ENCODE data around the gene ARL14.
"Not testable (repeated sequence)": the region's sequence is repeated elsewhere in the genome, so short reads cannot be mapped to it uniquely, and the experiment has no call there.

ARL14 gene

DNA sequence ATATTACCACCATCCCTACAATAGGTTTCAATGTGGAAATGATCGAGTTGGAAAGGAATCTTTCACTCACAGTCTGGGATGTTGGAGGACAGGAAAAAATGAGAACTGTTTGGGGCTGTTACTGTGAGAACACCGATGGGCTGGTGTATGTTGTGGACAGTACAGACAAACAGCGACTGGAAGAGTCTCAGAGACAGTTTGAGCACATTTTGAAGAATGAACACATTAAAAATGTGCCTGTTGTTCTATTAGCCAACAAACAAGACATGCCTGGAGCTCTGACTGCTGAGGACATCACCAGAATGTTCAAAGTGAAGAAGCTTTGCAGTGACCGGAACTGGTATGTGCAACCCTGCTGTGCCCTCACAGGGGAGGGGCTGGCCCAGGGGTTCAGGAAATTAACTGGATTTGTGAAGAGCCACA, 510 bp downstream of the ARL14 start:
- DNase-seq (ENCODE audit: low read depth, low spot score) = no peak

DNA sequence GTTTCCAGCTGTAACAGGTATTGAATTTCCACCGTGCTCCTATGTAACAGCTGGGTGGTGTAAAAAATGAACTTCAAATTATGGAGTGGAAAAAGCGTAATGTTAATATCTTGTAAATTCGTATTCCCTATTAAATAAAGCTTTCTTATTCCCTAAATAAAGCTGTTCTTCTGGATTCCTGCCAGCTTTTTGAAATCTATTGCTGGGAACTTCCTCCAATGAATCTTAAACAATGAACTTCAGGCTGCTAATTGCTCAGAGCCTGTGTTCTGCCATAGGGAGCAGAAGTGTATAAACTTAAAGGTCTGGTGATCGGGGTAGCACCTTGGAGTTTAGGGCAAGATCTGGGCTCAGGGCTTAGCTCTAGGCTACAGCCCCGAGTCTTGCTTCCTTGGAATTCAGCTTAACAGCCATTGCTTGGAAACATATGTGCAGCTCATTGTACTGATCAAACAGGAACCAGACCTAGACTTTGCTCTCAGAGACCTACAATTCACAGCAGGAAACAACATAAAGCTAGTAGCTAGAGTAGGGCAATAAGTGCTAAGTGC, 1.4 kb downstream of the ARL14 start:
- DNase-seq (ENCODE audit: low read depth, low spot score) = no peak

DNA sequence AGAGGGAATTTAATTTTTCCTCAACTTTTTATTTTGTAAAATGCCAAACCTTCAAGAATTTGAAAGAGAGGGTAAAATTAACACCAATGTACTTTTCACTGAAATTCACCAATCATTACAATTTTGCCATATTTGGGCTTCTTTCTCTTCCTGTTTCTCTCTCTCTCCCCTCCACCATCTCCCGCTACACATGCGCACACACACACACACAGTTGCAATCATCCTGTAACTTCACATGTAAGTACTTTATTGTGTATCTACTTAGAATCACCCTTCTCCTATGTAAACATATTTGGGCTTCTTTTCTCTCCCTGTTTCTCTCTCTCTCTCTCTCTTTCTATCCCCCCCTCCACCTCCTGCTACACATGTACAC, 7.4 kb downstream of the ARL14 start:
- DNase-seq (ENCODE audit: low read depth, low spot score) = no peak

DNA sequence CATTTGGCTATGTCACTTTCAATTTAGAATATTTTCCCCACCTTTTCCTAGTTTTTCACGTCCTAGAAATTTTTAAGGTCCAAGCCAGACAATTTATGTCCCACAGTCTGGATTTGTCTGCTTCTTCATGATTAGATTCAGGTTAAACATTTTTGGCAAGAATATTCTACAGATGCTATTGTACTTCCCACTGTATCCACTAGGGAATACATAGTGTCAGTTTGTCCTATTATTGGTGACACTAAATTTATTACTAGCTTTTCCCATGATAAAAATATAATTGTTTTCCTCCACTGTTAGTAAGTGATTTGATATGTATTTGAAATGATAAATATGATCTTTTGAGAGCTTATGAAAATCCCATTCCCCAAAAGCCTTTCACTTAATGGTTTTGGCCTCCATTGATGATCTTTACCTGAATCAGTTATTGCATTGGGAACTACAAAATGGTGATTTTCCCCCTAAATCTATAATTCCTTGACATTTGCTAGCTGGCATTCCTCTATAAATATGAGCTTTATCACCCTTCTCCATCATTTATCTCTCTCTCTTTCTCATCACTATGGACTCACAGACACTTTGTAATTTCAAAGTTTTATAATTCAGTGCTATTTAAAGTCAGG, 8.3 kb downstream of the ARL14 start:
- DNase-seq (ENCODE audit: low read depth, low spot score) = no peak

DNA sequence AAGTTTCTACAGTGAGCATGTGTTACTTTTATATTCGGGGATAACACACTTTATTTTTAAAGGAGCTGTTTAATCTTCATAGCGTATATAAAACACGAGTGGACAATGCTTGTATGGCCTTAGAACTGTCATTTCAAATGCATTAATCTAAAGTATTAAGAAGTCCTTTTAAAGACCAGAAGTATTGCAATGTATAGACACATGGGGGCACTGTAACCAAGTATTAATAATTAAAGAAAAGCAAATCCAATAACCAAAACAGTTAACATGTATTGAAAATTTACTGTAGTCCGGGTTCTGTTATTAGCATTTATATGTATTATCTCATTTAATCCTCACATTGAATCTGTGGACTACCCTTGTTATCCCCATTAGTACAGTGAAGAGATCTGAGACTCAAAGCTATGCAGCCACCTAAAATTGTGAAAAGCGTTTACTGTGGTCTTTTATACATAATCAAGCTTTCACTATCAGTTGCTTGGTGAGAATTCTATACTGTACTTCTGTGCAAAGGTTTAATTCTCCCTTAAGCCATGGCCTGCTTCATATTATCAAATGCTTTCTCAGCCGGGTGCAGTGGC, 10.1 kb downstream of the ARL14 start:
- no peak for DNase-seq (ENCODE audit: low read depth, low spot score)

DNA sequence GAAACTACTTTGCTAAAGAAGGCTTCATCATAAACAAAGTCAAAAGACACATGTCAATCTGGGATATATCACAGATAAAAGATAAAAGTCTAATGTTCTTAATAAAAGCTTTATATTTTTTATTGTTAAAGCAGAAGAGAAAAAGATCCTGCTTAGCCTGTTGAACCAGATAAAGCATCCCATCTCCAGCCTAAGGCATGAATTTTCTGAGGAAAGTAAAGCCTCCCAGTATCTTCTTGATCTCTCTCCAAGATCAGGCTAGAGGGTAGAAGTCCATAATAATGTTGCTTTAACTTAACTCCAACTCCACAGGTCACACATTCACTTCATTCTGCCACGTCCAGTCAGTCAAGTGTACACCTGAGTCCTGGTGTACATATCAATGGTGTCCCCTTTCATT, 14.2 kb downstream of the ARL14 start:
- no peak for DNase-seq (ENCODE audit: low read depth, low spot score)

DNA sequence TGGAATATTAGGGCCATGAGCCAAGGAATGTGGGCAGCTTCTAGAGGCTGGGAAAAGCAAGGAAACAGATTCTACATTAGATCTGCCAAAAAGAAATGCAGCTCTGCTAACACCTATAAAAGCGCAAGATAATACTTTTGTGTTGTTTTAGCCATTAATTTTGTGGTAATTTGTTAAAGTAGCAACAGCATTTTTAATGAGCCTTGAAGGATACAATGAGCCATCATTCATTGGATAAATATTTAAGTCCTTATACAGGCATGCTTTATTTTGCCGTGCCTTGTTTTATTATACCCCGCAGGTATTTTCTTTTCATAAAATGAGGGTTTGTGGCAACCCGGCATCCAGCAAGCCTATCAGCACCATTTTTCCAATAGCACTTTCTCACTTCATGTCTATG, 15.0 kb downstream of the ARL14 start:
- DNase-seq (ENCODE audit: low read depth, low spot score) = no peak

DNA sequence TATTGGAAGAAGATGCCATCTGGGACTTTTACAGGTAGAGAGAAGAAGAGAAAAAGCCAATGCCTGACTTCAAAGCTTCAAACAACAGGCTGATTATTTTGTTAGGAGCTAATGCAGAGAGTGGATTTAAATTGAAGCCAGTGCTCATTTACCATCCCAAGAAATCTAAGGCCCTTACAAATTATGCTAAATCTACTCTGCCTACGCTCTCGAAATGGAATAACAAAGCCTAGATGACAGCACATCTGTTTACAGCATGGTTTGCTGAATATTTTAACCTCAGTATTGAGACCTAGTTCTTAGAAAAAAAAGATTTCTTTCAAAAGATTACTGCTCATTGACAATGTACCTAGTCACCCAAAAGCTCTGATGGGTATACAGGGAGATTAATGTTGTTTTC, 16.2 kb downstream of the ARL14 start:
- DNase-seq (ENCODE audit: low read depth, low spot score) = no peak

DNA sequence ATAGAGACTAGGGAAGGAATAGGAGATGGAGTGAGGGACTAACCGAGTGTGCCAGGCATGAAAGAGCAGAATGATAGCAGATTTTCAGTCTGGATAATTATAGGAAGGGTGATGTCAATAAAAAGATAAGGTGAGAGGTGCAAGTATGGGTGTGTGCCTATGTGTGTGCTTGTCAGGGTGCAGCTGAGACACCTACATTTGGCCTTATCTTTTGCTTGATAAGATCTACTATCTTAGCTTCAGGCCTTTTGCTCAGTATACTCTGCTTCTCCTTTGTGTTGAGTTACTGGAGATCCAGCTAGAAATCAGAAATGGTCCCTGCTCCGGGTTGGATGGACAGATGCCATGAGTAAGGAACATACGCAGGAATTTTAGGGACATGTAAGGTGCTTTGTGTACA, 17.4 kb downstream of the ARL14 start:
- DNase-seq (ENCODE audit: low read depth, low spot score) = no peak

DNA sequence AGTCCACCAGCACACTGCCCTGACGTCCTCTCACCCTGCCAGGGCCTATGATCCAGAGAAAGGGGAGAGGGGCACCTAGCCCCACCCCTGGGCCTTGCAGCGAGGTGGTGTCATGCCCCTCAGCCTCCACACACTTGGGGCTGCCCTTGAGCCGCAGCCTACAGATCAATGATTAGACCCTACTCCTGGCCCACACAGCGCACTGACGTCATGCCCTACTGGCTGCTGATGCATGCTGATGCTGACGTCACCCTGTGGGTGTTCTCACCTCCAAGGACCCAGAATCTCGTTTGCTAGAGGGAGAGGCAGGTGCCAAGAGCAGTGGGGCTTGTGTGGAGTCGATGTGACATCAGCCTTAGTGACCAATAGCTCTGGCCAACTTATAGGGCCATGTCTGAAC, 18.0 kb downstream of the ARL14 start:
- no peak for DNase-seq (ENCODE audit: low read depth, low spot score)

DNA sequence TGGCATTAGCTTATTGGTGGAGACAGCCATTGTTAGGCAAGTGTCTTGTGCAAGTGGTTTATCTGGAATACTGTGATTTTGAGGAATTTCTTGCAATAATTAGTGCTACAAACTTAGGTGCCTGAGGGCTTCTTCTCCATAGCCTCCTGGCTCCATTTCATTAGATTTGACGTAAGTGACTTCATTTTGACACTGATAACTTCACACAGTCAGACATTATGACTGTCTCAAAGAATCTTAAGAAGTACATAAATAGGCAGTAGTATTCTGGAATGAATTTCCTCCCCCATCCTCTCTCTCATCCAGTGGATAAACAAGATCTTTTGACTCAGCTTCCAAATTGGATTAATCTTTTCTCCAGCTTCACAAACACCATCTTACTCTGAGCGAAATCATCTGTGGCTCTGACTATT, 19.0 kb downstream of the ARL14 start:
- no peak for DNase-seq (ENCODE audit: low read depth, low spot score)

DNA sequence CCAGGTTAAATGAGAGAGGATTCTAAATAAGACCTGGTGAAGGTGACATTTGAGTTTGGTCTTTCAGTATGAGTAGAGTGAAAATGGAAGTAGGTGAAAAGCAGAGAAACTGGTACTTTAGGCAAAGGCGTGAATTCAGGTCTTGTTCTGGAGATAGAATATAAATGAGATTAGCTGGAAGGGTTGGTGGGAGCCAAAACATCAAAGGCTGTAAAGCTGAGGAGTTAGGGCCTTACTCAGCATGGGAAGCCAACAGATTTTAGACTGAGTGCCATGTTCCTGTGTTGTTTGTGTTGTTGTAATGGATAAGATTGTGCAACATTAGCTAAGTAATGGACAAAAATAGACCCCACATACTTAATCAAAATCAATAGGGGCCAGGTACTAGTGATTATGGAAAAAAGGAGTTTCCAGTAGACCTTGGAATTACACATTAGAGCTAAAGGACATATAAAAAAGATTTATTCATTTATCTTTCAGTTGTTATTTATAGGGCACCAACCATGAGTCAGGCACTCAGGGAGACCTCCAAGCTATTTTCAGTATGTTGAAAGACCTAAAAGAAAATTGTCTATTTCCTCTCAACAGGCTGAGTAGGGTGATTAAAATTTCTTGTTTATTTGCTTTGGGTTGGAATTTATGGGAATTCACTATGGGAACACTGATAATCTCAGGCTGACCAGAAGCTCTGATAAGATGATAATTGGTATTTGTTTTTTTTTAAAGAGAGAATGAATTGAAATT, 20.8 kb downstream of the ARL14 start:
- no peak for DNase-seq (ENCODE audit: low read depth, low spot score)

DNA sequence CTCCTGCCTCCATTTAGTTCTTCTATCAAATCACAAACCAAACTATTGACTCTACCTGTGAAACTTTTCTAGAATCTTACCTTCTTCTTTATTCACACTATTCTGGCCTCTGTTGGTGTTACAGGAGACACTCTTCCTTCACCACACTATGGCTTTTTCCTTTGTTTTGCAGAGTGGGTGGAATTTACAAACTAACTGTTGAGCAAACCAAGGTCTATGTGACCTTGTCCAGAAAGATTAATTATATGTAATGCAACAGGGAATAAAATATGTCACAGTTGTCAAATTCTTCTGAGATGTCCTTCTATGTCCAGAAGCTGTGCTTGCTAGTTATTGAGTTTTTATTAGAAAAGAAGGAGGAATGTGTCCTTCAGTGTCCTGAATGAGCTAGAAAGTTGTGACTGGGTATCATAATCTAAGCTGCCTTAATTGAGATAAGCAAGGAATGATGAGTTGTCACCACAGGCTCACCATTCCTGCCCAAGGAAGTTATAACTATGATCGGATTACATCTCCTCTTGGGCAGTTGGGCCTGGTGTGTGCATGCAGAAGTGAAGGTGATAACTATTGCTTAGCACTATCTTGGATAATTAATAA, 21.7 kb downstream of the ARL14 start:
- DNase-seq (ENCODE audit: low read depth, low spot score) = no peak

DNA sequence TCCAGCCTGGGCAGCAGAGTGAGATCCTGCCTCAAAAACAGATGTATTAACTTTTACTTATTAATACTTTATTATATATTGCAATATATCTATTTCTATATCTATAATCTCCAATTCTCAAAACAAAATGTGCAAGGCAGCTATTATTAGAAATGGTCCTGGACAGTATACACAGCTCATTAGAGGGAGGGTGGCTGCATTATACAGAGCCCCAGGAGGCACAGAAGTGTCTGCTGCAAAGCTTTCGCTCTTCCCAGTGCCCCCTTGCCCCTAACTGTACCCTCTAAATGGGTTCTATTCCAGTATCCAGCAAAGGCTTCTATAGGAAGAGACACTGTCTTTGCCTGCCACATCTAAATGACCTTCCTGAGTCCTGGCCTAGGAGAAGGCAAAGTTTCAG, 24.5 kb downstream of the ARL14 start:
- DNase-seq (ENCODE audit: low read depth, low spot score) = no peak

DNA sequence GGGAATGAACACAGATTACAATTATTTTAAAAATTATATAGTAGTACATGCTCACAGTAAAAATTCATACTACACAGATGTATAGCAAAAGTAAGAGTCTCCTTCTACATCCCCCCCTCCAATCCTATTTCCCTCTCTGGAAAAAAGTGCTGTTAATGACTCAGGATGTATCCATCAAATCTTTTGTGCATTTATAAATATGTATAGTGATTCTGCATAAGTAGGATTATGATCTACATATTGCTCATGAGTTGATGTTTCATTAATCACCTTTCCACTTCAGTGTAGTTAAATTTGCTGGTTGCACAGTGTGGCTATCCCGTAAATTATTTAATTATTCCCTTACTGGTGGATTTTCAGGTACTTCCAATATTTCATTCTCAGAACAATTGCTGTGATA, 25.3 kb downstream of the ARL14 start:
- no peak for DNase-seq (ENCODE audit: low read depth, low spot score)

DNA sequence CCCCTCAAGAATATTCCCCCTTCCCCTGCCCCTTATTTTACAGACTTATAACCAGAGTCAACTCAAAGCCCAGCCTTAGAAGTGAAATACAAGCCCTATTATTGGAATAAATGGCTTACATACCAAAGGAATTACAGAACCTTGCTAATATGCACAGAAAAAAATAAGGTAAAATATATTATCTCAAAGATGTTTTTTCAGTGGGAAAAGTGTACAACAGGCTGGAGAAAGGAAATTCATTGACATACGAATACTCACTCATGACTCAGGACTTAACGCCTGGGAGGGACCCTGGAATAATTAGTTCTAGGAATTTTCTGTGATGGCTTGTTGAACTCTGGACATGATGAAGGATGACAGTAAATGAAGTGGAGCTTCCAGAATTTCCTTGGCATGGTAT, 27.0 kb downstream of the ARL14 start:
- DNase-seq (ENCODE audit: low read depth, low spot score) = no peak

DNA sequence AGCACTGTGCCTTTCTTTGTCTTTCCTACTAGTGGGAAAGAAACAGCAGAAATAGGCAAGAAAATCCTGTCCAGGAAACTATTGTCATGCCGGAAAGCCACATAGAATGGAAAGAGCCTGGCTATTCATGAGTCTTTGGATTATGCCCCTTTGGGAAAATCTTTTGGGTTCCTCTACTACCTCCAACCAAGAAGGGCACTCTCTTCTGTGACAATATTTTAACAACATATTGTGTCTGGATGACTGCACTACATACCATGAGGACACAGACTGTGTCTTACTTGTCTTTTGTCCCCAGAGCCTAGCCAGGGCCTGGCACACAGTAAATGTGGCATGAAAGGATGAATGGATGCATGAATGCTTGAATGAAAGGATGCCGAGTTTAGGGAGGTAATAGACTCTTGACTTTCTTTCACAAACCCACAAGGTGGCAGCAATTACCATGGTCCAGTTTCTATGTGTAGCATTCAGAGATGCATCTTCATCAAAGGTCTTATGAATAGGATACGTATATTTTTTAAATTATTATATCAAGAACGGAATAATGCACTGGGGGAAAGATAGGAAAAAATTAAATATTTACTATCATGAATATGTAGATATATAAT, 30.3 kb downstream of the ARL14 start:
- DNase-seq (ENCODE audit: low read depth, low spot score) = no peak

DNA sequence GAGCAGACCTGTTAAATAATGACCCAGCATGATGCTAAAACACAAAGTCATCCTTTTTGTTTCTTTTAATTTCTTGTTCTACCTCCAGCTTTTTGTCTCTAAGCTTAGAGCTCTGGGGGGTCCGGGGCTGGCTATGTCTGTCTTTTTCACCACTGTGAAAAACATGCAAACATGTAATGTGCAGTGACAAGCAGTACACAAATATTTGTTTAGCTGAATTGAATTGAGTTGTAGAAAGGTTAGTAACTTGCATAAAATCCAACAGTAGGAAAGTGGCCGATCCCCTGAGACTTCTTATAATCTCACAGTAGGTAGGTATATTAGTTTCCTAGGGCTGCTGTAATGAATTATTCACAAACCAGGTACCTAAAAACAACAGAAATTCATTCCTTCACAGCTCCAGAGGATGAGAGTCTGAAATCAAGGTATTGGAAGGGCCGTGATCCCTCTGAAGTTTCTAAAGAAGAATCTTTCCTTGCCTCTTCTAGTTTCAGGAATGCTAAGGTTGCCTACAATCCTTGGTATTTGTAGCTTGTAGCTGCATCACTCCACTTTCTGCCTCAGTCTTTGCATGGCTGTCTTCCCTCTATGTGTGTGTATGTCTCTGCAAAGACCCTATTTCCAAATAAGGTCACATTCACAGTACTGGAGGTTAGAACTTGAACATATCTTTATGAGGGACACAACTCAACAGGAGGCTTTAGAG, 32.7 kb downstream of the ARL14 start:
- DNase-seq (ENCODE audit: low read depth, low spot score) = no peak

DNA sequence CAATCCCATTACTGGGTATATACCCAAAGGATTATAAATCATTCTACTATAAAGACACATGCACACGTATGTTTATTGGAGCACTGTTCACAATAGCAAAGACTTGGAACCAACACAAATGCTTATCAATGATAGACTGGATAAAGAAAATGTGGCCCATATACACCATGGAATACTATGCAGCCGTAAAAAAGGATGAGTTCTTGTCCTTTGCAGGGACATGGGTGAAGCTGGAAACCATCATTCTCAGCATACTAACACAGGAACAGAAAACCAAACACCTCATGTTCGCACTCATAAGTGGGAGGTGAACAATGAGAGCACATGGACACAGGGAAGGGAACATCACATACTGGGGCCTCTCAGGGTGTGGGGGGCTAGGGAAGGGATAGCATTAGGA, 36.2 kb downstream of the ARL14 start:
- not testable (repeated sequence) for DNase-seq (ENCODE audit: low read depth, low spot score)

DNA sequence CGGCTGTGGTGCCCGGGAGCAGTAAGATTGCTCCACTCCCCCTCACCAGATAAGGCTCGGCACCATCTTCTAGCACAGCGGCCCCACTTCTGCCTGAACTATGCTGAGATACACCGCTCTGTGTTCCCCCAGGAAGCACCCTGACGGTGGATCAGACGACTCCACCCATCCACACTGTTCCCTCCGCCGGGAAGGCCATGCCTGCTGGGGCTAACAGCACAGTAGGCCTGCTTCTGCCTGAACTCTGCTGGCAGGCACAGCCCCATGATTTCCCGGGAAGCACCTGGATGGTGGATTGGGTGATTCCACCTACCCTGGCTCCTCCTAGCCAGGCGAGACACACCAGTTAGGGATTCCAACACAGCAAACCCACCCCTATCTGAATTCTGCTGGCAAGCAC, 42.8 kb downstream of the ARL14 start:
- no peak for DNase-seq (ENCODE audit: low read depth, low spot score)

DNA sequence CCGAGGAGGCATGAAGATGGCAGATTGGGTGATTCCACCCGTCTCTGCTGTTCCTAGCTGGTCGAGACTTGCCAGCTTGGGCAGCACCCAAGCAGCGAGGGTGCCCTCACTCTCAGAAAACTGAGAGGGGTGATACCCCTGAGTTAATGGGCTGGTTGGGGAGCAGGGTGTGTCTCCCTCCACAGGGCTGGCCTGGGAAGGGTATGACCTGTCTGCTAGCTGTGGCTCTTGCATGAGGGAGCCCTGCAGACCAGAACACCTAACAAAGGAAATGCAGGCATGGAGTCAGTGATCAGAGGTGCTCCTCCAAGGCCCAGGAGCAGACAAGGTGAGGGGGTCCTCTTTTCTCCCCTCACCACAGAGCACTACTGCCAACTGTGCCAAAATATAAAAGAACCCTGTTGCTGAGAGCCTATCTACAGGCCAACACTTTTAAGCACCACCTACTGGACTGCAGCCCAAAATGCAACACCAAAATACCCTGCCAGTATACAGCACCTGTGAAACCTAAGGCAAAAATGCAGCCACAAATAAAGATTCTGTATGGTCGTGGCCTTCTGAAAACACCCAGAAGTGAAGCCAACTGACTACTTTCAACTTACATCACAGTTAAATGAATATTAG, 43.3 kb downstream of the ARL14 start:
- no peak for DNase-seq (ENCODE audit: low read depth, low spot score)

Measured in activated CD4-positive, CD25-positive, alpha-beta regulatory T cell treated with anti-CD3 and anti-CD28 coated beads, Interleukin-2, amount 50 U/mL, for 16 hours (primary cell).